HG02852 (cell line): ENCODE results near the gene SEC31A.
A peak's percentile ranks its signal among the peaks of the same experiment; 100 is the strongest.
"Not testable (repeated sequence)": the region's sequence is repeated elsewhere in the genome, so short reads cannot be mapped to it uniquely, and the experiment has no call there.

Source experiments
- ATAC-seq: cut with Tn5 transposase; IDR thresholded peaks from one replicate; pipeline ENCODE4 v1.9.1; 2021; ENCODE audit warnings: mild to moderate bottlenecking, moderate library complexity; ENCODE audit not compliant: unreplicated experiment

SEC31A gene

GRCh38 chr4:82839624-82840023 is 51.3 kb downstream of the SEC31A start:
- no peak for ATAC-seq

GRCh38 chr4:82833696-82834313 is 57.1 kb downstream of the SEC31A start:
- ATAC-seq = no peak

GRCh38 chr4:82833060-82833459 is 57.9 kb downstream of the SEC31A start:
- not testable (repeated sequence) for ATAC-seq

DNA sequence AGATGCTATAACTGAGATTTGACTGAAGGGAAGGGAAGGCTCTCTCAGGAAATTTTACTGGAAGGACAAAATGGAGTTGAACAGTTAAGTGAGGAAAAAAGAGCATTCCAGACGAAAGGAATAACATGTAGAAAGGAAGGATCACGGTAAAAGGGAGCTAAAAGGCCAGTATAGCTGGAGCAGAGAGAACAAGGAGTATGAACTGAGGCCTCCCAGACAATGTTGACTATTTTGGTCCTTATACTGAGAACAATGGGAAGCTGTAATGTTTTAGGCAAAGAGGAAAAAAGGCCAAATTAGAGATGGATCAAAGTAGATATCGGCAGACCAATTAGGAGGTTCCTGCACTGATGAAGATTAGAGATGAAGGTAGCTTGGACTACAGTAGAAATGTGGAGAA is 65.5 kb downstream of the SEC31A start:
- ATAC-seq = no peak

DNA sequence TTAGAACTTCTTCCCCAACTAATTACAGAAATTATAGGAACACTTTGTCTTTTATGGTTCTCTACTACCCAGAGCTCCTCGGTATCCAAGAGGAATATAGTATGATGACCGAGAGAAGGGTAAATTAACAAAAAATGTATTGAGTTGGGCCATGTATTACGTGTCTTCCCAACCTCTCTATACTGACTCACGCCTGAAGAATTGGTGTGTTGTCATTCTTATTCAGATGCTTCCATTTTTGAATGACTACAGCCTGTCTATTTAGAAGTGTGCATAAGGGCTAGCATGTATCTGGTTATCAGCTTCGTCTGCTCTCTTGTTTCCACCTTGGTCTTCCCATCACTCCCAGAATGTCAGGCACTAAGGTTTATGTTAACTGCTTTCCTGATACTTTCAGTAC is 67.9 kb downstream of the SEC31A start:
- no peak for ATAC-seq

DNA sequence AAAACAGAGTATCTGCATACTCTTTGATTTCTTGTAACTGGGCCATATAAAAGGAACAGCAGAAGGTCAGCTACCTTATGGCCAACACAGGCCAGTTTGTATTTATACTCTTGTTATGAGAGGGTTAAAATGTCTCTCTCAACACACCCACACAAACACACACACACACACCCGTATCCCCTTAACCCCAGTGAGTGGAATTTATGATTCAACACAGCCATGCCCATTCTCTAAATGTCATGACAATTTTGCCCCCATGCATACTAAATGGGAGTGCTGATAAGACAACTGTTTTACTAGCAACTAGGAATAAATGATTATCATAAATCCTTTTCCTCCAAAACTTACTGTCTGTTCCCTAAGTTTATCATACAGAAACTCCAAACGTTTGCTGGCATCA is 70.3 kb downstream of the SEC31A start:
- ATAC-seq = no peak

DNA sequence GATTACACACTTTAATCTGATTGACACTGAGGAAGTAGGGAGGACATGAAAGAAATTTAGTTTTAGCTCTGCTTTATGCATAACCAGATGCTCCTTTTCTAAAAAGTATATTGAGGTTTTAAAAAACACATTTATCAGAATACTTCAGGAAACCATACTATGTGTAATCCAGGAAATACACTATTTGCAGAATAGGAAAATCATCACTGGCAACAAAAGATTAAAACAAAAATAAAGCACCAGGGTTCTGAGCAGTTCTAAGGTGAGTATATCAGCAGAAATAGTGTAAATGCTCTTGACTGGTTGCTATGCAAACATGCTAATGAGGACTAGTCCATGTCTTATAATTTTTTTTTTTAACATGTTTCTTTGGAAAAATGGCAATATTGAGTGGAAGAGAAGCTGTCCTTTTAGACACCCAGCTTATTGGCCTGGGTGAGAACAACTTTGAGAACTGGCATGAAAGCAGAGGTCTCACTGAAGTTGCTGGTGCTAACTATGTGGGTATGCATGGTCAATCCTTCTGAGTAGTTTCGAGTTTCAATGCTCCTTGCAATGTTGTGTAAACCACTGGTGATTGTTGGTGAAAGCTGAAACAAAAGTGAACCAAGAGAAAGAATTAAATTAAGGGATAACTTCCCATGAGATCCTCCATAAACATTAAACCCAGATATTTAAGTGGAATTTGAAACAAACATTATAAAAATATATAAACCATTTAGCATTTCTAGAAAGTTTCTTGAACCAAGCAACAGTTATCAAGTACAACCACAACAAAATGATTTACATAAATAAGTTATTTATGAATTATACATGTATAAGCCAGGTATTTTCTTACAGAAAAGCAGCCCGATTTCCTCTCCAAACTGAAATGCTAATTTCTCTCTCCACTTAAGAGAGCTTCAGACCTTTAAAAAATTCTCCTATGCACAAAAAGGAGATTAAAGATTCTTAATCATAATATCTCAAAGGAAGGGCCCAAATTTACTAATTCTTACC is 72.0 kb downstream of the SEC31A start:
- ATAC-seq = no peak

GRCh38 chr4:82816874-82817273 is 74.1 kb downstream of the SEC31A start:
- ATAC-seq = not testable (repeated sequence)

- ATAC-seq = no peak
Measured at GRCh38 chr4:82814034-82814433, 76.9 kb downstream of the SEC31A start.

GRCh38 chr4:82811838-82812341 is 79.1 kb downstream of the SEC31A start:
- no peak for ATAC-seq

DNA sequence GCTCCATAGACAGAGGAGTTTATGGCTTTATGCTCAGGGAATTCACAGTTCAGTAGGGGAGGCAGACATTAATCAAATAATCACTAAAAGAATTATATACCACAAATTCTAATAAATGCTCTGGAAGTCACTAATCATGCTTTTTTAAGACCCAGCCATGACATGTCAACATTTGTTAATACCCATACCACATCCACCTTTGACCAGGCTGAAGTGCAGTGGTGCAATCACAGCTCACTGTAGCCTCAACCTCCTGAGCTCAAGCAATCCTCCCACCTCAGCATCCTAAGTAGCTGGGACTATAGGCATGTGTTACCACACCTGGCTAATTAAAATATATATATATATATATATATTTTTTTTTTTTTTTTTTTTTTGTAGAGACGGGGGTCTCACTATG is 79.6 kb downstream of the SEC31A start:
- ATAC-seq = no peak

- ATAC-seq = no peak
Measured at GRCh38 chr4:82810176-82810575, 80.8 kb downstream of the SEC31A start.

DNA sequence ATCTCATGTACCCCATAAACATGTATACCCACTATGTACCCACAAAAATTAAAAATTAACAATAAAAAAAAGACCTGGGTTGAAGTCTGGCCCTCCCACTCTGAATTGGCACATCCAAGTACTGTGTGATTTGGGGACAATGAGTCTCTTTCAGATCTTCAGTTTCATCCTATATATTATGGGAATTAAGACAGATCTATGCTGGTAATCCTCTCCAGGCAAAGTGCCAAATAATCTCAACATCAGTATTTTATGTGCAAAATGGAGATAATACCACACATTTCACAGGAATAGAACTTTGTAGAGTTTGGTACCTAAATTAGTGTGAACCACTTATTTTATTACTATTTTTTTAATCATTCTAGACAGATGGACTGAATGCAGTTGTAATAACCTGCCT is 81.3 kb downstream of the SEC31A start:
- no peak for ATAC-seq

DNA sequence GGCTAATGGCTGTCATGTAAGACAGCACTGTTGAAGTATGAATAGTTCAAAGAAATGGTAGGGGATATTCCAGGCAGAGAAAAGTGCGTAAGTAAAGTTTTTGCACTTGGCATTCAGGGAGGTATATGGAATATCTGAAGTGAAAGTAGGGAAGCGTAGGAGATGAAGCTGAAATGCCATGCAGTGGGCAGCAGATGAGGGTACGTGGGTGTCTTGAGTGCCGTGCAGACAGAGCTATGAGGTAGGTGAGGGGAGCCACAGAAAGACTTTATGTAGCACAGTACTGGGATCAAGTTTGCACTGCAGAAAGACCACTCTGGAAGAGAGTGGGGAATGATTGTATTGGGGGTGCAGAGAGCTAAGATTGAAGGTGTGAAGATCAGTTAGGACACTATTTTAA is 87.2 kb downstream of the SEC31A start:
- no peak for ATAC-seq

GRCh38 chr4:82802911-82803310 is 88.0 kb downstream of the SEC31A start:
- no peak for ATAC-seq

DNA sequence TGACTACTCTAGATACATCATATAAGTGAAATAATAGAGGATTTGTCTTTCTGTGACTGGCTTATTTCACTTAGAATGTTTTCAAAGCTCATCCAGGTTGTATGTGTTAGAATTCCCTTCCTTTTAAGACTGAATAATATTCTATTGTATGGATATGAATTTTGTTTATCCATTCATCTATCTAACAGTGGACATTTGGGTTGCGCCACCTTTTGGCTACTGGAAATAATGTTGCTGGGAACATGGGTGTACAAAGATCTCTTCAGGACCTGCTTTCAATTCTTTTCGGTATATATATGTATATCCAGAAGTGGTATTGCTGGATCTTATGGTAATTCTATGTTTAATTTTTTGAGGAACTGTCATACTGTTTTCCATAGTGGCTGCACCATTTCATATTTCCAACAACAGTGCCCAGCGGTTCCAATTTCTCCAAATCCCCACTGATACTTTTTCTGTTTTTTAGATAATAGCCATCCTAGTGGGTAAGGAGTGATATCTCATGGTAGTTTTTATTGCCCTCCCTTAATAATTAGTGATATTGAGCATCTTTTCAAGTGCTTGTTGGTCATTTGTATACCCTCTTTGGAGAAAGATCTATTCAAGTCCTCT is 88.9 kb downstream of the SEC31A start:
- no peak for ATAC-seq

GRCh38 chr4:82799006-82799881 is 91.7 kb downstream of the SEC31A start:
- no peak for ATAC-seq

DNA sequence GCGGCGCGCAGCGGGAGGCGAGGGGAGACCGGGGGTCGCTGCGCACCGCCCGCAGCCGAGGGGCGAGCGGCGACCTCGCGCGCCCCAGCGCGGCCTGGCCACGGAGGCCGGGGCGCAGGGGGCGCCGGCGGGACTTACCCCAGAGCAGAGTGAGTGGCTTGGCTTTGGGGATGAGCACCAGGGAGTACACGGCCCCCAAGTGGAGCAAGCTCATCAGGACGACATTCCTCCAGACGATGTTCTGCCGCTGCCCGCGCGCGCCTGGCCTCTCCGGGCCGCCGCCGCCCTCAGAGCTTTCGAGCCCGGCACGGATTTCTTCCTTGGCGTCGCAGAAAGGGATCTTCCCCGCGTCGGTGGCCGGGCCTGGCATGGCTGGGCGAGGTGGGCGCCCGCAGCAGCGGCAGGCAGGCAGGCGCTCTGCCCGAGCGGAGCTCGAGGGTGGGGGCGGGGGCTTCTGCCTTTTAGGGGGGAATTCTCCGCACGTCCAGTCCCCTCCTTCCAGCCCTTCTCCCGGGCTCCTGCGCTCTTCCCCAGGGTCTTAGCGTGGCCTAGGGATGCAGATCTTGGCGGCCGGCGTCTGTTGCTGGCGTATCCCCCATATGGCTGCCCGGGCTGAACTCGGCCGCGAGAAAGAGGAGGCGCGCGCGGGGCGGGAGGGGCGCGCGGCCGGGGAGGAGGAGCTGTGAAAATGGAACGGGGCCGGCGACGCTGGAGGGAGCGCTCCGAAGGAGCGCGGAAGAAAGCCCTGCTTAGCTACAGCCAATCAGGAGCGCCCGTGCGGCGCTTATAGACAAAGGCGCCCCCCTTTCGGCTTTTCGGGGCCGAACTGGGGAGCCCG is 92.6 kb downstream of the SEC31A start, which contains the start of gene SCD5:
SCD5 (minus strand) TSS at position 629 of the 838 bp plus-strand sequence; CDS start at position 370, 259 bp downstream.
- ATAC-seq = peak; percentile 85

GRCh38 chr4:82797405-82798111 is 93.4 kb downstream of the SEC31A start:
- ATAC-seq = no peak
